Jurkat, Clone E6-1 (cell line): ENCODE measurements around the gene DENND1A.
"Not testable (repeated sequence)": the region's sequence is repeated elsewhere in the genome, so short reads cannot be mapped to it uniquely, and the experiment has no call there.

Source experiments
- DNase-seq: peaks from one replicate; pipeline ENCODE4 v3.0.0-alpha.2; 2011; ENCODE audit warnings: low read depth, low spot score
- H3K4me3 ChIP-seq: 2 replicates; pipeline ENCODE4 v1.5.1; 2011; ENCODE audit warnings: mild to moderate bottlenecking, low read length, control low read depth, moderate library complexity

The DENND1A gene

DNA sequence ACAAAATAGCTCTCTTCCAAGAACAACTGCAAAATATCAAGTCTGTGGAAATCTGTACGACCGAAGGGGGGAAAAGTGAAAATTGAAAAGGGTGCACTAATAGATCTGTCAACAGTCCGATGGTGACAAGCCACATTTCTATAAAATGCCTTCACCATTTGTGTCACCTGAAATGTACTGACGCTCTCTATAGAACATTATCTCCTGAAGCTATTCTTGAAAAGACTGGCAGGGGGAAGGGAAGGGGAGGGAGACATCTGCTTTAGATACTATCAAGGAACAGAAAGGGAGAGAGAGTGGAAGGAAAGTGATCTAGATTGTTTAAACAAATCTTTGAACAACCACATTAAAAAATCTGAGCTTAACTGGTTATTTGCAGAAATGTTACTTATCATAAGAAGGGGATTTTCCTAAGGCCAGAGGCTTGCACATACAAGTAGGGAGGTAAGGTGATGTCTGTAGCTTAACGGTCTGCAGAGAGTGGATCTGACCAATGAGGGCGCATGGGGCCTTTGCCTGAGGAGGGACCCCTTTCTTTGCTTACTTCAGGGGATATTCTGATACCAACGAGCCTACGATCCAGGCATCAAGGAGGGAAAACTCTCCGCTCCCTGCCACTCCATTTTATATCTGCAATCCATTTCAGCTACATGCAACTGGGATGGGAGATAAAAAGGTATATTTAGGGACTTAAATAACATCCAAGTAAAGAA is 481.8 kb downstream of the DENND1A start:
- DNase-seq: no peak
- H3K4me3 ChIP-seq: no peak overlapping the region

DNA sequence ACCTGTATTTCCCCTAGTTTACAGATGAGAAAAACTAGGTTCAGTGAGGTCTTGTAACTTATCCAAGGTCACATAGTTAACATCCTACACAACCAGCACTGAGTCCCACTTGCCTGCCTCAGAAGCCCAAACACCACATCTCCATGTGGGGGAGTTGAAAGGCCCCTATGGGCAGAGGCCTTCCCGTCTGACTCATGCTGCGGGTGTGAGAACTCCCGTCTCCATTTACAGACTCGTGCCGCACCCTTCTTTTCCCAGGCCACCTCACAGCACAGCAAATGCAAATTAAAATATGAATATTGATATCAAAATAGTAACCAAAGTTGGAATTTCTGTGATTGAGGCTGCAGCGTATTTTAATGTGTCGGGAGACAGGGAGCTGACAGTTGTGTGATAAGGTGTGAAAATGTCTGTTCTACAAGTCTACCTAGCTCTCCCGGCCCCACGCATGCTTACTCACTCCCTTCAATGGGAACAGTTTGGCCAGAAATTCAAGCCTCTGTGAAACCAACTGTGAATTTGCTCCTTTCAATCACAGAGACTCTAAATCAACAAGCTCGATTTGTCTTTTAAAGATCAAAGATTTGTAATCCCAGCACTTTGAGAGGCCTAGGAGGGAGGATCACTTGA is 483.8 kb downstream of the DENND1A start:
- no peak overlapping the region for H3K4me3 ChIP-seq
- no peak for DNase-seq

DNA sequence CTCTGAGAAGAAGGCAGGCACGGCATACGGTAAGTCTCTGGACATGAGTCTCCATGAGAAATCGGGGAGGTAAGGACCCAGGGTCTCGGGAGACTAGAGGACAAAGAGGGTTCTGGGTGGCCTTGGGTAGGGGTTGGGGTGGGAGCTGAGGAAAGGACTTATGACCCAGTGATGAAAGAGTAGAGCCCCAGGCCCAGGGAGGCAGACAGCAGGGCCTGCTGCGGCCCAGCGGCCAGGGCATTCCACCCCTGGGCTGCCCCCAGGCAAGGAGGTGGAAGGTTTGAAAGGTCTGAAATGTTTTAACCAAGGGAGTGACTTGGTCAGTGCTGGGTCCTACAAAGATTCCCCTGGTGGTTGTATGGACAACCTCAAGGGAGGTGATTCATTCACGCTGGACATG is 484.8 kb downstream of the DENND1A start:
- no peak for DNase-seq
- H3K4me3 ChIP-seq: no peak overlapping the region

DNA sequence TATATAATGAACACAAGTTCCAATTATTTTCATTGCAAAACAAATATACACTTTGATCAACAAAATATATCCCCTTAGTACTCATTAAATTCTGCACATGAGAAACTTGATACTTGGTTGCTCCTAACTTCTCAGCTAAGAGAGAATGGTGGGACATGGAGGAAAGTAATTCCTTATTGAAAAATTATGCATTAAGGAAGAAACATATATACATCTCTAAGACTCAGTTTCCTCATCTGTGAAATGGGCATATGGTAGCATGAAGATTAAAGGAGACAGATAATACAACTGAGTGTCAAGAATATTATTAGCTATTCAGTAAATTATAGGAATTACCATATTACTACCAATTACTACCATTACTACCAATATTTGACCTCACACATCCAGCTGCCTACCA is 488.2 kb downstream of the DENND1A start:
- no peak for DNase-seq
- no peak overlapping the region for H3K4me3 ChIP-seq

DNA sequence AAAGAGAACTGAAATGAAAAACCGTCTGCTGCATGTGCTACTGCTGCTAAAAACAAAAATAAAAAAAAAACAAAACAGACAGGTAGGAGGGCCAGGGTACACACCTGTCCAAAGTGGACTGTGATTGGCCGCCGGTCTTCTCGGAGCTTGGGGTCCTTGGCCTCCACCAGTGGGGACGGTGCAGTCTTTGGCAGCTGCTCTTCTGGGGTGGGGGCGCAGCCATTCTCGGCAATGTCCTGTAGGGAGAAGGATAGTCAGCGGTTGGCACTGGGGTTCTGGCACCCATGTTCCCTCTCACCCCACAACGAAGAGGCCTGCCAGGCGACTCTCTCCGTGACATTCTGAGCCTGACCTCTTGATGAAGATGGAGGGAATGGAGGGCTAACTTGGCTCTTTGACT is 489.7 kb downstream of the DENND1A start:
- no peak for DNase-seq

DNA sequence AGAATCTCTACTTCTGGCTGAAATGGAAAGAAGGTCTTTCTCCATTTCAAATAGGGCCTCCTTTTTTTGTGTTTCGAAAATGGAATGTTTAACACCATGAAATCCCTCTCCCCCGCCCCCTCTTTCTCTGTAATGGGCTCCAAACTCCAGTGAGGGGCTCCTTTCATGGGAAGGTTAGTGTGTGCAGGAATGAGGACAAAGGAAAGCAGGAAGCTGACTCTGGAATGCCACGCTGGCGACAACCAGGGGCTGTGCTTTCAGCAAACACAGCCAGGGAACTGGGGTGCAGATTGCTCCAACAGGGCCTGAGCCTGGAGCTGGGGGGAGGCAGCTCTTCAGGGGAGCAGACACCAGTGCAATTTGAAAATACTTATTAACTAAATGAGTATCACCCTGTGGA is 491.1 kb downstream of the DENND1A start:
- DNase-seq: no peak
- H3K4me3 ChIP-seq: no peak overlapping the region

More for the DNA sequence above, 489.7 kb downstream of the DENND1A start:
- H3K4me3 ChIP-seq: no peak overlapping the region

DNA sequence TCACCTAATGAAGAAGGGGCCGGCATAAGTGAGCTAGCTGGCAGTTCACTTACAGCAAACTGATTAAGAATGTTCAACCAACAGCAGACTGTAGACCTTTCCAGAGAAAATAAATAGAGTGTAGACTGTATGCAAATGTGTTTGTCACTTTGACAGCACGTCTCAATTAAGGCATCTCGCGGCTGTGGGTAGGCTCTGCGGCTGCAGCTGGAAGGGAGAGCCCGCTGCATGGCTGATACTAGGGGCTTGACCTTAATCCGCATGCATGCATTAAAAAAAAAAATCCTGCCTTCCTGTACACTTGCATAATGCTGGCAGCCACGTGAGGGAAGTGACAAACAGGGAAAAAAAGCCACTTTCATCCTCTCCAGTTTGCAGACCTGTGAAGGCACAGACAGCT is 491.6 kb downstream of the DENND1A start:
- no peak overlapping the region for H3K4me3 ChIP-seq

DNA sequence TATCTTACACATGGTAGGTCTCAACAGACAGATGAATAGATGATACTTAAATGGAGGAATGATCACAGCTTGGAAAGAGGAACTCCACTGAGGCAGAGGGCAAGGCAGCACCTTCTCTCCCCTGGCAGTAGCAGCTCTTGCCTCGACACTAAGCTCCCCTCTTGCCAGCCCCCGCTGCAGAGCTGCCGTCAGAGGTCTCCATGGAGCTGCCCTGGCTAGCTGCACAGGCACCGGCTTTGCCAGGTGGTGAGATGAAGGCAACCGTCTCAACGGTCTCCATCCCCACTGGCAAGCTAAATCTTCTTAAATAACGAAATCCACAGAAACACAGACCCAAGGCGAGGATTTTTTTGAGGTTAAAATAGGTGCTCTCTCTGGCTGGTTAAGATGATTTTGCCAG is 492.7 kb downstream of the DENND1A start:
- no peak for DNase-seq
- no peak overlapping the region for H3K4me3 ChIP-seq

More for the DNA sequence above, 491.6 kb downstream of the DENND1A start:
- DNase-seq: no peak

DNA sequence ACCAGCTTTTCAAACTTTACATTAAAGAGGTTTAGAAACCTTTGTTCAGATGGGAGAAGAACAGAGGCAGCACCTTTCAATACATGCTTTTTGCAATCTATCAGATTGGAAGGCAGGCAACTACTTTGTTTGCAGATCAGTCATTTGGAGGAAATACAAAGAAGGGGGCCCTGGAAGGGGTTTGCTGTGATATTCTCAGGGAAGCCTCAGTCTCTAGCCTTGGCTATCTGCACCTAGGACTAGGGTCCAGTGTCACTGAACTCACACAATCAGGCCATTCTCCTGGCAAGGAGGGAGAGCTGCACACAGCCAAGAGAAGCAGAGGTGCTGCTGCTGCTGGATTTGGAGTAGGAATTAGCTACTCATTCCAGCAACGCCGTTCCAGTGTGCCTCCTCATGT is 494.5 kb downstream of the DENND1A start:
- H3K4me3 ChIP-seq: no peak overlapping the region
- DNase-seq: no peak

DNA sequence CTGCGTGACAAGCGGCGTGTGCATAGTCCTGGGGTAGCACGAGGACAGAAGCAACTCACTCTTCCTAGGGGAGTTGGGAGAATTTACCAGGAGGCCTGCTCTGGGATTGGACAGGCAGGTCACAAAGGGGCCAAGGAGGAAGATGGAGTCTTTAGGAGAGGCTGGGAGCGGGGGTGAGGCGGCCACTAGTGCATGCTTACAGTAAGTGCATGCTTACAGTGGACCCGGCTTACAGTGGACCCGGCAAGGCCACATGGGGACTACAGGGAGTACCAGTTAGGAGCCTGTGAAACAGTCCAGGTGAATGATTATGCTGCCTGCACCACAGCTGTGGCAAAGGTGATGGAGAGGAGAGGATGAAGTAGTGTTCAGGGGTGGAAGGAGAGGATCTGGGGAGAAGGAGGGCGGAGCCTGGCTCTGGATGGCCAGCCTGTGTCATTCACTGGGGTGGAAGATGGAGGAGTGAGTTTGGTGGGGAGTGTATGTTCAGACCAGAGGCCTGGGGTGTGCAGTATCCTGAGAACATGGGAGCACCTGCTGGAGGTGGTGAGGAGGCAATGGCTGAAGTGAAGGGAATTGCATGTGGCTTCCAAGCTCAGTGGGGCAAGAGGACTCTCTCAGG is 495.2 kb downstream of the DENND1A start:
- no peak overlapping the region for H3K4me3 ChIP-seq
- no peak for DNase-seq

DNA sequence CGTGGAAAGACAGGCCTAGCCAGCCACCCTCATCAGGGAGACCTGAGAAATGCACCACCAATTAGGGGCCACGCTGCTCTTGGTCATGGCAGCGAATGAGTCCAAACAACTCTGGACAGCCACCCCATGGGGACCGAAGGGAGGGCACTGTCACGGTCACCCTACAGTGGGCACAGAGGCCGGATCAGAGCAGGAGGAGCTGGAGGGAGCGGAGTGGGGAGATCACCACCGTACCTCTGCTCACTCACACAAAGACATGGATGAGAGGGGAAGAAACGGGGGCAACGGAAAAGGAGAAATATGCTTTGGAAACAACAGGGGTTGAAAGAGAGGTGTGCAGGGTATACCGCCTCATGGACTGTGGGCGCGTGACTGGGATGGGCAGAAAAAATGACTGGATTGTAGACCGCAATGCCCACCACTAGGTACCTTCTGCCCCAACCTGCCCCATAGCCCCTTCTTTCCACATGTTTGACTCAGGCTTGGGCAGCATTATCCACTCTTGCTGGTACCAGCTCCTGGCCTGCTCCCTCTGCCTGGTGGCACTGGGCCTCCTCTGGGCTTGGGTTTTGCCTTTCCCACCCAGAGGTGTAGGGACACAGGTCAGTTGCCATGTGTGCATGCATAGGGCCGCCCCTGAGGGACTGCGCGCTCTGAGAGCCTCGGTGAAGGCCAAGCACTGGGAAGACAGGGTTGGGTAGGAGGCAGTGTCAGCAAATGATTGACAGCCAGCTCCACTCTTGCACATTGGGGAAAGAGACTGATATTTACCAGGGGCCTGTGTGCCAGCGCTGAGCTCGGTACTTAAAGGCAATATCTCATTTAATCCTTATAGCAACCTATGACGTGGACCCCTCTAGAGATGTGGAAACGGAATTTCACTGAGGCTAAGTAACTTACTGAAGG is 497.3 kb downstream of the DENND1A start:
- H3K4me3 ChIP-seq: no peak overlapping the region
- no peak for DNase-seq

DNA sequence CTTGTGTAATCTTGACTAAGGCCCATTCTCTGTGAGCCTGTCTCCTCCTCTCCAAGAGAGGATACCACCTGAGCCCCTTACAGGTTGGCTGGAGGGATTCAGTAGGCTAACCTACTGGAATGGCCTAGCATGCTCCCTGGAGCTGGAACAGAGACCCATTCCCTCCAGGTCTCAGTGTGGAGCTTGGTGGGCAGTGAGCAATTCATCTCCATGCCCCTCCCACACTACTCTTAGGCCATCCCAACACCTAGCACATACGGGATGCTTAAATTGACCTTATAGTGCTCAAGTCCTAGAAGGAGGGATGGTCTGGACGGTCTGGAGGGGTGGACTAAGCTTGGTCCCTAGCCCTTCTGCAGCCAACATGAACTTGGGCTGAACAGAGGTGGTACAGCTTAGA is 498.3 kb downstream of the DENND1A start:
- DNase-seq: no peak

DNA sequence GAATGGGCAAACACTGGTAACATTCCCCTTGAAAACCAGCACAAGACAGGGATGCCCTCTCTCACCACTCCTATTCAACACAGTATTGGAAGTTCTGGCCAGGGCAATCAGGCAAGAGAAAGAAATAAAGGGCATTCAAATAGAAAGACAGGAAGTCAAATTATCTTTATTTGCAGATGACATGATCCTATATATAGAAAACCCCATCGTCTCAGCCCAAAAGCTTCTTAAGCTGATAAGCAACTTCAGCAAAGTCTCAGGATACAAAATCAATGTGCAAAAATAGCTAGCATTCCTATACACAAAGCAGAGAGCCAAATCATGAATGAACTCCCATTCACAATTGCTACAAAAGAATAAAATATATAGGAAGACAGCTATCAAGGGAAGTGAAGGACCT is 501.5 kb downstream of the DENND1A start:
- not testable (repeated sequence) for H3K4me3 ChIP-seq, DNase-seq

More for the DNA sequence above, 498.3 kb downstream of the DENND1A start:
- no peak overlapping the region for H3K4me3 ChIP-seq

DNA sequence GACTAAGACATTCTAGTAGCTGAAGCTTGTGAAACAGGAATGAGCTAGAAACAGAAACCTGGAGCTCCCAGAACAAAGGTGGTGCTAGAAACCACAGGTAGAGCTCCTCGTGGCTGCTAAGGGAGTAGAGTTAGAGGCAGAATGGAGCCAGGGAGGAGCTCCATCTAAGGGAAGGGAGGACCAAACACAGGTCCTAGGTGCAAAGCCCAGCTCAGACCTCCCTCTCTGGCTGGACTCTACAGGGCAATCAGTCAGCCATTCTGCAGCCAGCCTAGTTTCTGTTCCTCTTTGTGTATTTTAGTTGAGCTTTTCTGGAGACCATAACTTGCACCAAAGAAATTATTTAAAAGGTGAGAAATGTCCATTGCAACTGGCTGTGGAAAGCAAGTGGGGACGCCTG is 503.5 kb downstream of the DENND1A start:
- no peak for DNase-seq

DNA sequence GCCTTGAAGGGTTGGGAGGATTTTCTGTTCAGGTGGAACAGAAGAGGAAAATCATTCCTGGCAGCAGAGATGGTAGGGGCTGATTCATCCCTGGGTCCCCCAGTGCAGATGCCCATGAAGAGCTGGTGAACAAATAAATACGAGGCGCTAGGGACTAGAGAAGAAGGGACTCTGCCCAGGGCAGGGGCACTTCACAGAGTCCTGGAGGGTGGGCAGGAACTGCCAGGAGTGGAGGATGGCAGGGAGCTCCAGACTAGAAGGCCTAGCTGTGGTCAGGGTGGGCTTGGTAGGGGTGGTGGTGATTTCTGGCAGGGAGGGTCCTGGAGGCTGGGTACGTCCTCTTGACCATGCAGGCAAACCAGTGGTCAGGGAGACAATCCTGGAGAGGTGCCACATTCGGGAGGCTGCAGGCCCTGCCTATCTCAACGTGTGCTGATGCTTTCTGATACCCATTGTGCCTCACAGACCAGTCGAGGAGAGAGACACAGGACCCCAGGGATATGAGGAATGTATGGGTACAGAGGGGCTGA is 504.0 kb downstream of the DENND1A start:
- no peak for DNase-seq
- no peak overlapping the region for H3K4me3 ChIP-seq

More for the DNA sequence above, 503.5 kb downstream of the DENND1A start:
- no peak overlapping the region for H3K4me3 ChIP-seq

DNA sequence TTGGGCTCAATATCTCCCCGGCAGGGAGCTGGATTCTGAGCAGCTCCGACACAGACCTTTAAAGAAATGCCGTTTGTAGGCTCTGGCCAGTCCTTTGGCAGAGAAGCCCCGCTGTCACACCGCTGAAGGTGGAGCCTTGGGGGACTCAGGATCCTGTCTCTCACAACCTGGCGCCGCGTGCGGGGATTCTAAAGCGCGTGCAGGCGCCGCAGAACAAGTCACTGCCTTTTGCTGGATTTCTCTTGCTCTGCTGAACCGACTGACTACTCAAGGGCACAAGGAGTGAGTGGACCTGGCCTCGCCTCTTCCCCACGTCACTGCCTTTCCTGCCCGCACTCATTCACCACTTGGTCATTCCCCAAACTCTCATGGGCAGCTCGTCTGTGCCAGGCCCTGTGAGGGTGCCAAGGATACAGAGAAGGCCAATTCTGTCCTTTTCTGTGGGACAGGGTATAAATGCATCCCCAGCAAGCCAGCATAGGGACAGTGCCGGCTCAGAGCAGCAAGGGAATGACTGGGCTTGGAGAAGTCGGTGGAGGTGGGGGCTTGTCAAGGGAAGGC is 504.6 kb downstream of the DENND1A start:
- no peak overlapping the region for H3K4me3 ChIP-seq
- no peak for DNase-seq

DNA sequence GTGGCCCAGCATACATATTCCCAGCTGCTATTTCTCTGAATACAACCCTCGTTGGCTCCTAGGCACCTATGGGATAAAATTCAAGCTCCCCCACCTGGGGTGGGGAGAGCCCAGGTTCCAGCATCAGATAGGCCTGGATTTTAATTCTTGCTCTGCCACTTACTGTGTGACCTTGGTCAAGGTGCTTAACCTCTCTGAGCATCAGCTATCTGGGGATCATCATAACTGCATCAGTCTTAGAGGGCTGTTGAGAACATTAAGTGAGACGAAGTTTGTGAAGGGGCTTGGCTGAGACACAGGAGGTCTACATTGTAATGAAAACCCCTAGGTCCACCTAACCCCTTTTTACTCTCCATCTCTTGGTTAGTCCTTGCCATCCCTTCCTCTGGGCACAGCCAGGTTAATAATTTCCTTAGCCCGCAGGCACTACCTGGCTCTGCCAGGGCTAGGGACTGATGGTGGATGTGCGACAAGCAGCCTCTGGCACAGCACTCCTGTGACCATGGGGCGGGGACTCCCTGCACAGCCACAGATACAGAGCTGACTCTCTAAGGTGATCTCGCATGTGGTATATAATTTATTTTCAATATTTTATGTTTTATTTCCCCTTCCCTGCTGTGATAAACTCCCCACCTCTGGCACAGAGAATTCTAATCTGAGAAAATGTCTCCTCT is 505.2 kb downstream of the DENND1A start:
- no peak overlapping the region for H3K4me3 ChIP-seq
- no peak for DNase-seq

DNA sequence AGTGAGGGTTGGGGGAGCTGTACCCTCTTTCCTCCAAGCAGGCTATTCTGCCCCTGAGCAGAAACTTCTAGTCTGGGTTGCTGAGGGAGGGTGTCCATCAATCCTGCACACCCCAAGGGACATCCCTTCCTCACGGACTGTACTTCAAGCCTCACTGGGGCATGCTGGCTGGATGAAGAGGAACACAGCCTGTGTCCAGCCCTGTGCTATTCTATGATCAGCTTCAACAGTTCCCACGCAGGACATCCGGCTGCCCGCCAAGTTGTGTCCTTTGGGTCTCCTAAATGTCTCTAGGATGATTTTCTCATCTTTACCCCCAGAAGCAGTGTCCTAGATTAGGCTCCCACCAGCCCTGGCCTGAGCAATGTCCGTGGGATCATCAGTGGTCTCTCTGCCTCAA is 505.8 kb downstream of the DENND1A start:
- DNase-seq: no peak
- H3K4me3 ChIP-seq: no peak overlapping the region

DNA sequence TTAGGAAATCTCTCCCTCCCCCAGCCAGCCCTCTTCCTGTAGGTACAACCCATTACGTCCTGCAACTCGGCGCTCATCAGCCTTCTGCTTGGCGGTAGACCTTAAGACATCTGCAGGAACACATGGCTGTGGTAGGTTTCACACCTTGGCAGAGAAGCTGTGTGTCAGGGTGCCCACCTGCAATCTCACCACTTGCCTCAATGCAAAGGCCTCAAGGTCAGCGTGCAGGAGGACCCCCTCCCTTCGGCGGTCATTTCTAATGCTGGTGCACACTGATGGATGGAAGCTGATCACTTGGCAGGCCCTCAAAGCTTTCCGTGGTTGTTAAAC is 506.6 kb downstream of the DENND1A start:
- H3K4me3 ChIP-seq: no peak overlapping the region
- DNase-seq: no peak
